GM12892 (cell line): ENCODE results near the gene LRRN1.

ENCODE experiments used
- POLR2A ChIP-seq: IDR thresholded peaks from 2 replicates; pipeline ENCODE4 v1.6.1; 2011; ENCODE audit warnings: low read depth, low read length, control low read depth
- POLR2AphosphoS5 ChIP-seq: IDR thresholded peaks from 2 replicates; pipeline ENCODE4 v1.6.1; 2011; ENCODE audit warnings: low read depth, low read length, control low read depth
- TAF1 ChIP-seq: IDR thresholded peaks from 2 replicates; pipeline ENCODE4 v1.6.1; 2011; ENCODE audit warnings: low read depth, mild to moderate bottlenecking, control low read depth, low read length, borderline replicate concordance

GRCh38 chr3:3778216-3778615, 21.0 kb upstream of the LRRN1 start:
- TF ChIP-seq POLR2AphosphoS5 (no peak), POLR2A (no peak), TAF1 (no peak)
